ENCODE measurements around the gene MS4A15.

MS4A15 gene

GRCh38 chr11:60780065-60780464, 23.4 kb downstream of the MS4A15 start:
- DNase-seq = no peak

GRCh38 chr11:60780774-60781173, 24.1 kb downstream of the MS4A15 start:
- DNase-seq = no peak

- no peak for DNase-seq
Measured at GRCh38 chr11:60781286-60781980, 24.8 kb downstream of the MS4A15 start.

GRCh38 chr11:60781981-60782316, 25.3 kb downstream of the MS4A15 start:
- no peak for DNase-seq

GRCh38 chr11:60782393-60783140, 25.9 kb downstream of the MS4A15 start:
- DNase-seq = no peak

- no peak for DNase-seq
Measured at GRCh38 chr11:60783141-60783484, 26.4 kb downstream of the MS4A15 start.

GRCh38 chr11:60783911-60784310, 27.2 kb downstream of the MS4A15 start:
- no peak for DNase-seq

- no peak for DNase-seq
Measured at GRCh38 chr11:60785136-60785535, 28.5 kb downstream of the MS4A15 start, which contains the start of gene MS4A10. Gene MS4A10, plus strand, starts transcription at chr11:60785333. Its CDS starts 5,003 bp downstream, at chr11:60790336.

GRCh38 chr11:60785806-60786361, 29.2 kb downstream of the MS4A15 start:
- no peak for DNase-seq

GRCh38 chr11:60786811-60787567, 30.3 kb downstream of the MS4A15 start:
- DNase-seq = no peak

GRCh38 chr11:60788401-60789125, 31.9 kb downstream of the MS4A15 start:
- DNase-seq = no peak

GRCh38 chr11:60790726-60791125, 34.1 kb downstream of the MS4A15 start:
- no peak for DNase-seq

- DNase-seq = no peak
Measured at GRCh38 chr11:60791153-60791933, 34.7 kb downstream of the MS4A15 start.

- DNase-seq = no peak
Measured at GRCh38 chr11:60792521-60792920, 35.9 kb downstream of the MS4A15 start.

- DNase-seq = no peak
Measured at GRCh38 chr11:60795291-60795690, 38.6 kb downstream of the MS4A15 start.

- no peak for DNase-seq
Measured at GRCh38 chr11:60797846-60798630, 41.4 kb downstream of the MS4A15 start.

- no peak for DNase-seq
Measured at GRCh38 chr11:60798631-60799030, 42.0 kb downstream of the MS4A15 start.

GRCh38 chr11:60801194-60801593, 44.5 kb downstream of the MS4A15 start:
- no peak for DNase-seq

- DNase-seq = no peak
Measured at GRCh38 chr11:60803273-60803936, 46.7 kb downstream of the MS4A15 start.

- no peak for DNase-seq
Measured at GRCh38 chr11:60809249-60809648, 52.6 kb downstream of the MS4A15 start.

GRCh38 chr11:60809691-60810090, 53.0 kb downstream of the MS4A15 start:
- DNase-seq = no peak
